Measurements from ENCODE around the gene STAMBPL1.

STAMBPL1 gene

DNA sequence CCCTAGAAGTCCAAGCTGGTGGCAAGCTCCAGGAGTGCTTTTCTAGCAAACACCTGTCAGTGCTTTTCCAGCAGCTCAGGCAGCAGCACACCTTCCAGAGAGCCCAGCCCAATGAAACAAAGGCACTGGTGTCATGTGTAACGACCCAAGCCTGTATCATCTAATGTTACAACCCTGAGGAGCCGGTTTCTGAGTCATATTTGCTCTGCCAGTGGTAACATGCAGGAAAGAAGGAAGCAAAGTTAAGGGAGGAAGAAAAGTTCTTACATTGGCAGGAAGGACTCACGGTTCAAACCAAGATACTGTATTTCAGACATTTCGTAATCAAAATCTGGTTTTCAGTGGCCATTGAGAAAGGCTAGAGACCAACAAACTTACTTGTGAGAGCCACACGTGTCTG is 28.3 kb upstream of the STAMBPL1 start, which contains the start of gene ANKRD22:
Gene ANKRD22 (minus strand): TSS at position 139 of the 400 bp plus-strand sequence. CDS start 237 bp downstream, outside the sequence.
- H3K4me1 Mint-ChIP-seq = no peaks in the 10 kb centered on the region
- no peak within 1 kb of the TSS for H3K4me3 Mint-ChIP-seq
- H3K9me3 Mint-ChIP-seq = no peaks in the 10 kb centered on the region
- H3K27me3 Mint-ChIP-seq (ENCODE audit: low read depth) = no peaks in the 10 kb centered on the region
- TF ChIP-seq, protein P1, sequence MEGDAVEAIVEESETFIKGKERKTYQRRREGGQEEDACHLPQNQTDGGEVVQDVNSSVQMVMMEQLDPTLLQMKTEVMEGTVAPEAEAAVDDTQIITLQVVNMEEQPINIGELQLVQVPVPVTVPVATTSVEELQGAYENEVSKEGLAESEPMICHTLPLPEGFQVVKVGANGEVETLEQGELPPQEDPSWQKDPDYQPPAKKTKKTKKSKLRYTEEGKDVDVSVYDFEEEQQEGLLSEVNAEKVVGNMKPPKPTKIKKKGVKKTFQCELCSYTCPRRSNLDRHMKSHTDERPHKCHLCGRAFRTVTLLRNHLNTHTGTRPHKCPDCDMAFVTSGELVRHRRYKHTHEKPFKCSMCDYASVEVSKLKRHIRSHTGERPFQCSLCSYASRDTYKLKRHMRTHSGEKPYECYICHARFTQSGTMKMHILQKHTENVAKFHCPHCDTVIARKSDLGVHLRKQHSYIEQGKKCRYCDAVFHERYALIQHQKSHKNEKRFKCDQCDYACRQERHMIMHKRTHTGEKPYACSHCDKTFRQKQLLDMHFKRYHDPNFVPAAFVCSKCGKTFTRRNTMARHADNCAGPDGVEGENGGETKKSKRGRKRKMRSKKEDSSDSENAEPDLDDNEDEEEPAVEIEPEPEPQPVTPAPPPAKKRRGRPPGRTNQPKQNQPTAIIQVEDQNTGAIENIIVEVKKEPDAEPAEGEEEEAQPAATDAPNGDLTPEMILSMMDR (IDR thresholded peaks at IDR 0.05; ENCODE audit: unreplicated experiment in 3 of 3) = no peak
- no peak within 1 kb of the TSS for H3K27ac Mint-ChIP-seq
- no peaks in the 10 kb centered on the region for H3K36me3 Mint-ChIP-seq (ENCODE audit: low read depth)

DNA sequence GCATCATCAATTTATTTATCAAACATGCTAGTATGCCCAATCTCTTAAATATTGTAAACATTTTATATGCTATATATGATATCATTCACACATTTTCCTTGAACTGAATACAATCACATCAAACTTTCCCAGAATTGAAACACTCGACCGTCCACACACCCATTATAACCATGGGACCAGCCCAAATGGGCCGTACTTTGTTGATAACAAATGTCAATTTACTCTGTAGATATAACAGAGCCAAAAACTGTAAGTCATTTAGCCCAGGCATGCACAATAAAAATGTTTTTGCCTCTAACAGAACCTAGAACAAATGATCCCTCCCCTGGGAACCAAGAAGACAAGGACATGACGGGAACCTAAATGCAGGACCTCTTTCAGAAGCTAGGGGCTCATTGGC is 27.7 kb upstream of the STAMBPL1 start:
- Mint-ChIP-seq H3K27me3 (ENCODE audit: low read depth) (no peaks in the 10 kb centered on the region), H3K36me3 (ENCODE audit: low read depth) (no peaks in the 10 kb centered on the region), H3K9me3 (no peaks in the 10 kb centered on the region), H3K4me3 (no peak overlapping the region), H3K27ac (no peak overlapping the region), H3K4me1 (no peaks in the 10 kb centered on the region)
- TF ChIP-seq, protein P1 (IDR thresholded peaks at IDR 0.05; ENCODE audit: unreplicated experiment in 3 of 3) = no peak

DNA sequence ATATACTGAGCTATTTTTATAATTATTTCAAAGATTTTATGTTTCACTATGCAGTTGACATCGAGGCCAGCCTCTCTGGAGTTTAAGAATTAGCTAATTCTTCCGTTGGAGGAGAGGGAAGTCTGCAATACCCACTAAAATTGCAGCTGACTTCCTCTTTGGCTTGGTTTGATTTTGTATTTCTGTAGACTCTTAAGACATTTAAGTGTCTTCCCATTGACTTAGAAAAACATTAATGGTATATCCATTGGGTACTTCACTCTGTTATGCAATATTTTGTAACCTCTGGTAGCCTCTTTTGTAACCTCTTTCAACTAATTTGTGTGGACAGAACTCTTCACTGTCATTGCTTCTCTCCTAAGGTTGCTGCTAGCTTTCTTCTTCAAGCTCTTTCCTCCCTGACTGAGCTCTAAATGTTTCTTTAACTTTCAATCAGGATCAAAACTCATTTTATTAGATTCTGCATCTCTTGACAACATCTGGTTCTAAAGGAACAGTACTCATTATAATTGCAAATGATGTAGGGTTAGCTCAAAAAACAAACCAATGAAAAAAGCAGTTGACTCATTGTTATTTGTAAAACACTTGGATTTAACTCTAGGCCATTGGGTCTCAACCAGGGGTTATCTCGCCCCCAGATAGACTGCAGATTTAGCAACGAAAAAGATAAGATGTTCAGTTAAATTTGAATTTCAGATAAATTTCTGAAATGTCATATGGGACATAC is 26.7 kb upstream of the STAMBPL1 start:
- TF ChIP-seq, protein P1 (IDR thresholded peaks at IDR 0.05; ENCODE audit: unreplicated experiment in 3 of 3) = no peak

DNA sequence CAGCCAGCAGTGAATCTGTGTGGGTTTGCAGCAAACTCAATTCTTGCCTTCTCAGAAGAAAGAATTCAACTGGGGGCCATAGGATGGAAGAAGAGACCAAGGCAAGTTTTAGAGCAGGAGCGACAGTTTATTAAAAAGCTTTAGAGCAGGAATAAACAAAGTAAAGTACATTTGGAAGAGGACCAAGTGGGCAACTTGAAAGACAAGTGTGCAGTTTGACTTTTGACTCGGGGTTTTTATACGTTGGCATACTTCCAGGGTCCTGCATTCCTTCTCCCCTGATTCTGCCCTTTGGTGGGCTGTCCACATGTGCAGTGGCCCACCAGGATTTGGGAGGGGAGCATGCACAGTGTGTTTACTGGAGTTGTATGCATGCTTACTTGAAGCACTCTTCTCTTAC is 25.4 kb upstream of the STAMBPL1 start:
- Mint-ChIP-seq H3K27me3 (ENCODE audit: low read depth) (no peaks in the 10 kb centered on the region), H3K4me1 (peaks cover 4% of the 10 kb centered on the region), H3K4me3 (no peak overlapping the region), H3K9me3 (no peaks in the 10 kb centered on the region), H3K27ac (no peak overlapping the region), H3K36me3 (ENCODE audit: low read depth) (no peaks in the 10 kb centered on the region)
- TF ChIP-seq, protein P1 (IDR thresholded peaks at IDR 0.05; ENCODE audit: unreplicated experiment in 3 of 3) = no peak

More for the DNA sequence above, 26.7 kb upstream of the STAMBPL1 start:
- no peak overlapping the region for H3K4me3 Mint-ChIP-seq
- H3K27ac Mint-ChIP-seq = no peak overlapping the region
- H3K27me3 Mint-ChIP-seq (ENCODE audit: low read depth) = no peaks in the 10 kb centered on the region
- H3K36me3 Mint-ChIP-seq (ENCODE audit: low read depth) = no peaks in the 10 kb centered on the region
- H3K9me3 Mint-ChIP-seq = no peaks in the 10 kb centered on the region
- H3K4me1 Mint-ChIP-seq = no peaks in the 10 kb centered on the region

DNA sequence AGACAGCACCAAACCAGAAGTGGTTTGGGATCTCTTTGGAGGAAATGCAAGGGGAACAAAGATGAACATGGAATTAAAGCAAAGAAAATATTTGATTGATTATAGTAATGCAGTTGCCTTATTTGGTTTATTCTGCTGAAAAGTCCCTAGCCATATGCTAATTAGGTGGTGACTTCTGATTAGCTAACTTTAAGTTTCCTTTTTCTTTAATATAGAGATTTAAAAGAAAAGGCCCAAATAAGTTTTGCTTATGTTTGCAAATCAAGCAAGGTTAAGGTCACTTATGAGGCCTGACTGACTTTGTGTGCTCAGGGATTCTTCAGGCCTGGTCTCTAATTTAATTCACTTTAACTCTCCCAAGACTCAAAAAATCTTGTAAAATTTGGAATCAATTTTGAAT is 22.2 kb upstream of the STAMBPL1 start:
- TF ChIP-seq, protein P1 (IDR thresholded peaks at IDR 0.05; ENCODE audit: unreplicated experiment in 3 of 3) = no peak
- Mint-ChIP-seq H3K4me3 (no peak overlapping the region), H3K4me1 (peaks cover 4% of the 10 kb centered on the region), H3K27me3 (ENCODE audit: low read depth) (peaks cover 5% of the 10 kb centered on the region), H3K36me3 (ENCODE audit: low read depth) (no peaks in the 10 kb centered on the region), H3K27ac (no peak overlapping the region), H3K9me3 (no peaks in the 10 kb centered on the region)

DNA sequence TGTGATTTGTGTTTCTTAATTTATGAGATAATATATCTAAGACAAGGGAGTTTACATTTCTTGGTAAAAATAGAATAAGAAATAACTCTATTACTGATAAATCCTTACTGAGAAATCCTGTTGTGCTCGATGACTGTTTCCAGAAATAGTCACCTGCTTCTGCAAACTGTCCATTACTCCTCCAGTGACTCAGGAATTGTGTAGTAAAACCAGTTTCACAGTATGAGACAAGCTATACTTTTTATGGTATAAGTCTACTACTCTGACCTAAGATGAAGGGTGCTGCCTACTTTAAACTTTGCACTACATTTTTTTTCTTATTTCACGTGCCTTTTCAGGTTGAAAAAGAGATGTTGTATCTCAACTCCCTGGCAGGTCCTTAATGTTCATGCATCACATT is 21.6 kb upstream of the STAMBPL1 start:
- Mint-ChIP-seq H3K36me3 (ENCODE audit: low read depth) (no peaks in the 10 kb centered on the region), H3K4me3 (no peak overlapping the region), H3K9me3 (no peaks in the 10 kb centered on the region), H3K4me1 (peaks cover 4% of the 10 kb centered on the region), H3K27ac (no peak overlapping the region), H3K27me3 (ENCODE audit: low read depth) (peaks cover 10% of the 10 kb centered on the region)
- TF ChIP-seq, protein P1 (IDR thresholded peaks at IDR 0.05; ENCODE audit: unreplicated experiment in 3 of 3) = no peak
